ENCODE measurements around the gene CSRNP3.
"Not testable (repeated sequence)": the region's sequence is repeated elsewhere in the genome, so short reads cannot be mapped to it uniquely, and the experiment has no call there.

Gene CSRNP3

DNA sequence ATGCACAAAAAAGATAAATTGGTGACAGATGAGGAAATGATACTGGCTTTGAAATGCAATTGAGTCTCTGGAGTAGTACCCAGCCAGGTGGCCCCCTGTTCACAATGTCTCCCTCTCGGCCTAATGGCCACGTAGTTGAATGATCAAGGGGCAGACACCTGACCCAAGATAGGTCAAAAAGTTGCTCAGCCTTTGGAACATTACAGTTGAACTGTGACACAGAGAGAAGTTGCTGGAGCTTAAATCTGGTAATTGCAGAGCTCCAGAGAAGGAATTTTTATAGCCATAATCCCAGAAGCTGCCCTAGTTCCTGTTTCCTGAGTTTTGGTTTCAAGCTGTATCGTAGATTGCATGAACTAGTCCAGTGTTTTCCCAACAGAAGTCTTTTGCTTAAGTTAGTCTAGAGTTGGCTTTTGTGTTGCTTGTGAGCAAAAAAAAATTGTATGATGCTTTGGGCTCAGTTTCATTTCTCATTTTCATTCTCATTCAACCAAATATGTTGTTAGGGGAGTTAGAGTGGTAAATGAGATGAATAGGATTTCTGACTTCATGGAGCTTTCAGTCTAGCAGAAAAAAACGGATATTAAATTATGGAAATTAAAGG lies 117.9 kb downstream of the CSRNP3 start:
- no peak for DNase-seq (ENCODE audit: extremely low spot score)
- ChIA-PET POLR2A (no interaction called here), CTCF (interaction anchor here (0.7 kb wide), 1 partner anchor 166 kb away, joined by 3 read pairs; no protein-coding TSS in a partner anchor)
- no peak for TF ChIP-seq HDGF (IDR thresholded peaks at IDR 0.05; ENCODE audit: borderline replicate concordance)

DNA sequence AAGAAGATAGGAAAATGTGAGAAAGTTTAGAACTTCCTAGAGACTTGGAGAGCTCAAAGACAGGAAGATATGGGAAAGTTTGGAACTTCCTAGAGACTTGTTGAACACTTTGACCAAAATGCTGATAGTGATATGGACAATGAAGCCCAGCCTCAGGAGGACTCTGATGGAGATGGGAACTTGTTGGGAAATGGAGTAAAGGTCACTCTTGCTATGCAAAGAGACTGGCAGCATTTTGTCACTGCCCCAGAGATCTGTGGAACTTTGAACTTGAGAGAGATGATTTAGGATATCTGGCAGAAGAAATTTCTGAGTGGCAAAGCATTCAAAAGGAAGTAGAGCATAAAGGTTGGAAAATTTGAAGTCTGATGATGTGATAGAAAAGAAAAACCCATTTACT lies 121.5 kb downstream of the CSRNP3 start:
- CTCF ChIA-PET, POLR2A ChIA-PET: not testable (repeated sequence)

DNA sequence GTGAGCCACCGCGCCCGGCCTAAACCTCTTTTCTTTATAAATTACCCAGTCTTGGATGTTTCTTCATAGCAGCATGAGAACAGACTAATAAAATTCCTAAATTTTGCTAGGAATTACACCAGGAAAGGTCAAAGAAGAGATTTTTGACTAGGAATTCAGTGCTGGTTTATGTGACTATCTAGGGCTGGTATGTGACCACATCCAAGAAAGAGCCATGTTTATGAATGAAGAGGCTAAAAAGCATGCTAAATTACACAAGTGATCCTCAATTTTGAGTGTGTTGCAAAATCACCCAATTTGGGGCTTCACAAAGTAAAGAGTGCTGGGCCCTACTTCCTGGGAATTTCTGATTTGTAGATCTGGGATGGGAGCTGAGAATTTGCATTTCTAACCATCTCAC lies 123.6 kb downstream of the CSRNP3 start:
- no peak for DNase-seq (ENCODE audit: extremely low spot score)
- no peak for TF ChIP-seq TARDBP (IDR thresholded peaks at IDR 0.05)
- TF ChIP-seq FOXM1 (IDR thresholded peaks at IDR 0.05; ENCODE audit: borderline replicate concordance) = no peak
- no peak for TF ChIP-seq SUZ12 (IDR thresholded peaks at IDR 0.05)
- TF ChIP-seq BHLHE40 (IDR thresholded peaks at IDR 0.05; ENCODE audit: borderline replicate concordance) = no peak
- TF ChIP-seq FOXK2 (IDR thresholded peaks at IDR 0.05) = no peak
- TF ChIP-seq, protein P1, sequence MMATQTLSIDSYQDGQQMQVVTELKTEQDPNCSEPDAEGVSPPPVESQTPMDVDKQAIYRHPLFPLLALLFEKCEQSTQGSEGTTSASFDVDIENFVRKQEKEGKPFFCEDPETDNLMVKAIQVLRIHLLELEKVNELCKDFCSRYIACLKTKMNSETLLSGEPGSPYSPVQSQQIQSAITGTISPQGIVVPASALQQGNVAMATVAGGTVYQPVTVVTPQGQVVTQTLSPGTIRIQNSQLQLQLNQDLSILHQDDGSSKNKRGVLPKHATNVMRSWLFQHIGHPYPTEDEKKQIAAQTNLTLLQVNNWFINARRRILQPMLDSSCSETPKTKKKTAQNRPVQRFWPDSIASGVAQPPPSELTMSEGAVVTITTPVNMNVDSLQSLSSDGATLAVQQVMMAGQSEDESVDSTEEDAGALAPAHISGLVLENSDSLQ (IDR thresholded peaks at IDR 0.05) = no peak
- no peak for TF ChIP-seq SP1 (IDR thresholded peaks at IDR 0.05)
- TF ChIP-seq HDGF (IDR thresholded peaks at IDR 0.05; ENCODE audit: borderline replicate concordance) = no peak
- TF ChIP-seq LEF1 (IDR thresholded peaks at IDR 0.05; ENCODE audit: borderline replicate concordance) = no peak
- TF ChIP-seq ARNT (IDR thresholded peaks at IDR 0.05) = no peak
- TF ChIP-seq FOXA1 (IDR thresholded peaks at IDR 0.05) = no peak
- POLR2A ChIA-PET = no interaction called here
- CTCF ChIA-PET = no interaction called here

More for the DNA sequence above, 121.5 kb downstream of the CSRNP3 start:
- DNase-seq (ENCODE audit: extremely low spot score) = not testable (repeated sequence)

DNA sequence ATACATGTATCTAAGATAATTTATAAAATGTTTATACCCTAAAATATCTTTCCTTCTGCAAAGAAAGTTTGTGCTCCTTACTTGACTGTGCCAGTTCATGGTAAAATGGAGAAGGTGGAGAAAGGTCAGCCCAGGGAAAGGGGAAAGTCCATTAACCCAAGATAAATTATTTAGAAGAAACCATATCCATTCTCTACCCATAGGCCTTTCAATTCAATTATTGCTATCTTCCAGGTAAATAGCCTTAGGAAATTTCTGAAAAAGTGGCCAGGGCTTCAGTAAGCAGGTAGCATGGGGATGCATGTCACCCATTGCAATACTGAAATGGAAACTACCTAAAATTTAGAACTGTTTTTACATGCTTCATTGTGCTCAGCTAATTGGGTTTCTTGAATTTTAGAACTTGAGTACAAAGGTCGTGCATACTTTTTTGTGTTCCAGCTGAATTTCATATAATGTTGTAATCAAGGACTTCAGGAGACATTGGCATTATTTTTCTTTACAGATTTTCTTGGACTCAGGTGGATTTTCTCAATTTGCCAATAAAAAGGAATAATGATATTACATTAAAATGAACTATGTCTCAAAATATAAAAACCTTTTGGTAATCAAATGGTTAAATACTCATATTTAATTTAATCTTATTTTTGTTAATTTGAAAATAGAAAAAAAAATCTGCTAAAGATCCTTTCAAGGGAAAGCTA lies 124.9 kb downstream of the CSRNP3 start:
- CTCF ChIA-PET = interaction anchor here (0.6 kb wide), 1 partner anchor 721 kb away, joined by 3 read pairs; no protein-coding TSS in a partner anchor

DNA sequence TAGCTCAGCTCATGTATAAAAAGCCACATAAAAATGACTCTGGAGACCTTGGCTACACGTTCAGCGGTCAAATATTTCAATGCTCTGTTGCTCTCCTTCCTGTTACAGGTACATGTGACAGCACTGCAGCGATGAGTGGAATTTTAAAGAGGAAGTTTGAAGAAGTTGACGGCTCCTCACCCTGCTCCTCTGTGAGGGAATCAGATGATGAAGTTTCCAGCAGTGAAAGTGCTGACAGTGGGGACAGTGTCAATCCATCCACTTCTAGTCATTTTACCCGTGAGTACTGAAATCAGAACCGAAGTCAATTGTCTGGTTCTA lies 125.4 kb downstream of the CSRNP3 start:
- ChIA-PET POLR2A (no interaction called here), CTCF (interaction anchor here (0.6 kb wide), 1 partner anchor 721 kb away, joined by 3 read pairs; no protein-coding TSS in a partner anchor)
- no peak for DNase-seq (ENCODE audit: extremely low spot score)
- TF ChIP-seq BHLHE40 (IDR thresholded peaks at IDR 0.05; ENCODE audit: borderline replicate concordance) (no peak), LEF1 (IDR thresholded peaks at IDR 0.05; ENCODE audit: borderline replicate concordance) (no peak), ELF4 (IDR thresholded peaks at IDR 0.05) (no peak), TARDBP (IDR thresholded peaks at IDR 0.05) (no peak), HDGF (IDR thresholded peaks at IDR 0.05; ENCODE audit: borderline replicate concordance) (no peak), ARNT (IDR thresholded peaks at IDR 0.05) (no peak)
- TF ChIP-seq, protein P1 (IDR thresholded peaks at IDR 0.05) = no peak

More for the DNA sequence above, 124.9 kb downstream of the CSRNP3 start:
- POLR2A ChIA-PET = no interaction called here
- DNase-seq (ENCODE audit: extremely low spot score) = no peak
- TF ChIP-seq BHLHE40 (IDR thresholded peaks at IDR 0.05; ENCODE audit: borderline replicate concordance) = no peak
- TF ChIP-seq HDGF (IDR thresholded peaks at IDR 0.05; ENCODE audit: borderline replicate concordance) = no peak
- no peak for TF ChIP-seq SP1 (IDR thresholded peaks at IDR 0.05)
- no peak for TF ChIP-seq LEF1 (IDR thresholded peaks at IDR 0.05; ENCODE audit: borderline replicate concordance)
- TF ChIP-seq FOXK2 (IDR thresholded peaks at IDR 0.05) = no peak
- TF ChIP-seq, protein P1 (IDR thresholded peaks at IDR 0.05) = no peak
- no peak for TF ChIP-seq NFRKB (IDR thresholded peaks at IDR 0.05)
- TF ChIP-seq SUZ12 (IDR thresholded peaks at IDR 0.05) = no peak
- no peak for TF ChIP-seq ELF4 (IDR thresholded peaks at IDR 0.05)
- TF ChIP-seq CTBP1 (IDR thresholded peaks at IDR 0.05; ENCODE audit: borderline replicate concordance) = no peak
- TF ChIP-seq FOXA1 (IDR thresholded peaks at IDR 0.05) = no peak
- TF ChIP-seq L3MBTL2 (conservative IDR thresholded peaks at IDR 0.05) = no peak
- TF ChIP-seq ARNT (IDR thresholded peaks at IDR 0.05) = no peak
- TF ChIP-seq TARDBP (IDR thresholded peaks at IDR 0.05) = no peak
- no peak for TF ChIP-seq ZNF384 (IDR thresholded peaks at IDR 0.05)

DNA sequence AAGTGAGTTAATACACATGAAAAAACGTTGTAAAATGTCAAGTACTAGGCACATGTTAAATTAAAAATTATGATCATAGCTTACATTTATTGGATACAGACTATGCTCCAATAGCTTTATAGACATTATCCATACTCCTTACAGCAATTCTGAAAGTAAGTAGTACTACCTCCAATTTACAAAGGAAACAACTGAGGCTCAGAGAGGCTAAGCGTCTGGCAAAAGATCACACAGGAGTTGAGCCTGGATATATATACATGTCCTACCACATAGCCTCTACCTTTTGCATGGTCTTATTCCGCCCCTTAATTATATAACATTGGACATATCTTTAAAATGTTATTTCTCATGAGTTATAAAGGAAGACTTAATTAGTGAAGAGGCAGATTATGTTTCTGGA lies 127.3 kb downstream of the CSRNP3 start:
- TF ChIP-seq CTBP1 (IDR thresholded peaks at IDR 0.05; ENCODE audit: borderline replicate concordance) (no peak), SP1 (IDR thresholded peaks at IDR 0.05) (no peak), BHLHE40 (IDR thresholded peaks at IDR 0.05; ENCODE audit: borderline replicate concordance) (no peak), NFRKB (IDR thresholded peaks at IDR 0.05) (no peak), ELF4 (IDR thresholded peaks at IDR 0.05) (no peak), FOXM1 (IDR thresholded peaks at IDR 0.05; ENCODE audit: borderline replicate concordance) (no peak), TARDBP (IDR thresholded peaks at IDR 0.05) (no peak), ZNF384 (IDR thresholded peaks at IDR 0.05) (no peak), FOXA1 (IDR thresholded peaks at IDR 0.05) (no peak)
- TF ChIP-seq, protein P1 (IDR thresholded peaks at IDR 0.05) = no peak

More for the DNA sequence above, 127.3 kb downstream of the CSRNP3 start:
- DNase-seq (ENCODE audit: extremely low spot score) = no peak
- ChIA-PET POLR2A (no interaction called here), CTCF (no interaction called here)

All from HEK293T (cell line).